HEK293 (cell line): ENCODE results near the gene CHGA.

Experiments
- CTCF ChIA-PET: fragments of 350-600 bp; formaldehyde crosslinking; extraction: SDS; loops from one replicate; lab custom pipeline; 2021; ENCODE audit warnings: antibody characterized with exemption; lab: Yijun Ruan, JAX
- POLR2A ChIA-PET: fragments of 300-600 bp; formaldehyde crosslinking; extraction: SDS; loops from one replicate; lab custom pipeline; 2020; ENCODE audit warnings: antibody characterized with exemption, inconsistent platforms; lab: Yijun Ruan, JAX
- H3K27ac ChIP-seq: fragments of 200-500 bp; sonication (Bioruptor generic); 2 replicates; pipeline ENCODE4 v1.5.1; 2014; ENCODE audit warnings: low read depth, low read length, control low read depth, inconsistent platforms; ENCODE audit errors: extremely low read depth
- H3K36me3 ChIP-seq, 2 experiments: fragments of 200-500 bp in 1 of 2; sonication (Bioruptor generic) in 1 of 2; 1 replicate in 1 of 2; 2 replicates in 1 of 2; pipeline ENCODE4 v1.5.1; 2014 to 2017; ENCODE audit warnings: inconsistent platforms in 2 of 2, low read length in 2 of 2; ENCODE audit not compliant: control insufficient read depth in 2 of 2, insufficient read depth in 1 of 2
- H3K4me1 ChIP-seq: fragments of 200-500 bp; sonication (Bioruptor generic); 2 replicates; pipeline ENCODE4 v1.5.1; 2014; ENCODE audit warnings: mild to moderate bottlenecking, low read length, inconsistent platforms; ENCODE audit not compliant: control insufficient read depth, insufficient read depth
- H3K4me3 ChIP-seq: 2 replicates; pipeline ENCODE4 v1.5.1; 2011; ENCODE audit warnings: low read depth, mild to moderate bottlenecking, control low read depth, low read length, moderate library complexity
- H3K9me3 ChIP-seq: fragments of 200-500 bp; sonication (Bioruptor generic); 2 replicates; pipeline ENCODE4 v1.5.1; 2014; ENCODE audit warnings: low read depth, low read length, inconsistent platforms; ENCODE audit not compliant: control insufficient read depth, insufficient read depth
- BCL11A ChIP-seq: fragments of 450-650 bp; formaldehyde crosslinking; IDR thresholded peaks from 2 replicates; pipeline ENCODE4 v1.5.1; 2016; ENCODE audit warnings: low read depth, missing biosample characterization, missing genetic modification characterization
- BCL11B ChIP-seq: fragments of 450-650 bp; formaldehyde crosslinking; IDR thresholded peaks from 2 replicates; pipeline ENCODE4 v1.5.1; 2016; ENCODE audit warnings: low read depth, missing biosample characterization, missing genetic modification characterization
- ELK4 ChIP-seq: IDR thresholded peaks from 2 replicates; pipeline ENCODE4 v1.6.1; 2011; ENCODE audit warnings: mild to moderate bottlenecking, low read depth, low read length, borderline replicate concordance
- GFI1B ChIP-seq: fragments of 450-650 bp; formaldehyde crosslinking; IDR thresholded peaks from 2 replicates; pipeline ENCODE4 v1.5.1; 2016; ENCODE audit warnings: missing biosample characterization, missing genetic modification characterization
- HOXD13 ChIP-seq: sonication (generic); formaldehyde crosslinking; IDR thresholded peaks from 2 replicates; pipeline ENCODE4 v1.8.0; 2022; ENCODE audit warnings: missing genetic modification reagents, borderline replicate concordance
- TSHZ1 ChIP-seq: fragments of 450-650 bp; formaldehyde crosslinking; IDR thresholded peaks from 2 replicates; pipeline ENCODE4 v1.5.1; 2016; ENCODE audit warnings: missing biosample characterization, missing genetic modification characterization, borderline replicate concordance
- ZNF146 ChIP-seq: fragments of 450-650 bp; formaldehyde crosslinking; IDR thresholded peaks from 2 replicates; pipeline ENCODE4 v1.5.1; 2016; ENCODE audit warnings: missing biosample characterization, missing genetic modification characterization
- ZNF202 ChIP-seq: fragments of 450-650 bp; formaldehyde crosslinking; IDR thresholded peaks from 2 replicates; pipeline ENCODE4 v1.5.1; 2016; ENCODE audit warnings: missing biosample characterization, missing genetic modification characterization, borderline replicate concordance
- ZNF23 ChIP-seq: fragments of 450-650 bp; formaldehyde crosslinking; IDR thresholded peaks from 2 replicates; pipeline ENCODE4 v1.5.1; 2016; ENCODE audit warnings: missing biosample characterization, missing genetic modification characterization, borderline replicate concordance
- ZNF302 ChIP-seq: fragments of 450-650 bp; formaldehyde crosslinking; IDR thresholded peaks from 2 replicates; pipeline ENCODE4 v1.5.1; 2016; ENCODE audit warnings: missing biosample characterization, missing genetic modification characterization, low read depth
- ZNF416 ChIP-seq: fragments of 450-650 bp; formaldehyde crosslinking; IDR thresholded peaks from 2 replicates; pipeline ENCODE4 v1.5.1; 2016; ENCODE audit warnings: missing biosample characterization, missing genetic modification characterization
- ZNF433 ChIP-seq: fragments of 450-650 bp; formaldehyde crosslinking; IDR thresholded peaks from 2 replicates; pipeline ENCODE4 v1.5.1; 2016; ENCODE audit warnings: missing biosample characterization, missing genetic modification characterization, low read depth
- ZNF449 ChIP-seq: fragments of 450-650 bp; formaldehyde crosslinking; IDR thresholded peaks from 2 replicates; pipeline ENCODE4 v1.5.1; 2017; ENCODE audit warnings: missing biosample characterization, mild to moderate bottlenecking, missing genetic modification characterization, moderate library complexity
- ZNF48 ChIP-seq: fragments of 450-650 bp; formaldehyde crosslinking; IDR thresholded peaks from 2 replicates; pipeline ENCODE4 v1.5.1; 2016; ENCODE audit warnings: missing biosample characterization, missing genetic modification characterization
- ZNF544 ChIP-seq: fragments of 450-650 bp; formaldehyde crosslinking; IDR thresholded peaks from 2 replicates; pipeline ENCODE4 v1.5.0; 2017; ENCODE audit warnings: missing biosample characterization, missing genetic modification characterization
- ZNF549 ChIP-seq: fragments of 450-650 bp; IDR thresholded peaks from 2 replicates; pipeline ENCODE4 v1.5.1; 2018; ENCODE audit warnings: missing biosample characterization, missing genetic modification characterization, mild to moderate bottlenecking, inconsistent platforms, moderate library complexity
- ZNF571 ChIP-seq: fragments of 450-650 bp; formaldehyde crosslinking; IDR thresholded peaks from 2 replicates; pipeline ENCODE4 v1.5.0; 2017; ENCODE audit warnings: missing biosample characterization, missing genetic modification characterization
- ZNF692 ChIP-seq: fragments of 450-650 bp; formaldehyde crosslinking; IDR thresholded peaks from 2 replicates; pipeline ENCODE4 v1.5.1; 2016; ENCODE audit warnings: missing biosample characterization, missing genetic modification characterization
- ZNF747 ChIP-seq: fragments of 450-650 bp; formaldehyde crosslinking; IDR thresholded peaks from 2 replicates; pipeline ENCODE4 v1.5.1; 2016; ENCODE audit warnings: missing biosample characterization, missing genetic modification characterization
- ZNF792 ChIP-seq: fragments of 450-650 bp; formaldehyde crosslinking; IDR thresholded peaks from 2 replicates; pipeline ENCODE4 v1.5.1; 2016; ENCODE audit warnings: missing biosample characterization, missing genetic modification characterization
- ZNF830 ChIP-seq: fragments of 450-650 bp; IDR thresholded peaks from 2 replicates; pipeline ENCODE4 v1.5.0; 2018; ENCODE audit warnings: missing biosample characterization, missing genetic modification characterization, low read depth, mild to moderate bottlenecking, moderate library complexity

CHGA gene

GRCh38 chr14:92933481-92933880, 10.5 kb downstream of the CHGA start (continued):
- TF ChIP-seq ZNF692 (tag by site-specific recombination) = no peak
- TF ChIP-seq ZNF302 = no peak

- Histone ChIP-seq H3K36me3 (no peaks in the 10 kb centered on the region), H3K27ac (no peak overlapping the region), H3K4me1 (no peaks in the 10 kb centered on the region), H3K9me3 (no peaks in the 10 kb centered on the region), H3K4me3 (no peak overlapping the region)
- ChIA-PET CTCF (interaction anchor here (0.6 kb wide), 1 partner anchor 226 kb away, joined by 3 read pairs; no protein-coding TSS in a partner anchor), POLR2A (no interaction called here)
- TF ChIP-seq ZNF449 (tag by site-specific recombination) = peak; percentile 89
- no peak for TF ChIP-seq TSHZ1 (tag by site-specific recombination)
These were observed 11.5 kb downstream of the CHGA start for GRCh38 chr14:92934196-92935085.

GRCh38 chr14:92935446-92935845, 12.5 kb downstream of the CHGA start:
- CTCF ChIA-PET = no interaction called here
- H3K4me1 ChIP-seq = no peaks in the 10 kb centered on the region
- POLR2A ChIA-PET = no interaction called here
- TF ChIP-seq ZNF830 (tag by site-specific recombination) (no peak), ZNF747 (no peak), ZNF23 (no peak), GFI1B (no peak), ZNF544 (tag by site-specific recombination) (no peak), ZNF571 (tag by site-specific recombination) (no peak), ZNF433 (tag by site-specific recombination) (no peak), BCL11A (tag by site-specific recombination) (no peak), ZNF146 (tag by site-specific recombination) (no peak), ZNF792 (tag by site-specific recombination) (no peak), ZNF202 (tag by site-specific recombination) (no peak), ZNF416 (tag by site-specific recombination) (no peak), ELK4 (no peak), ZNF549 (tag by site-specific recombination) (no peak), HOXD13 (no peak), BCL11B (no peak), TSHZ1 (tag by site-specific recombination) (no peak), ZNF48 (tag by site-specific recombination) (no peak)

More at GRCh38 chr14:92935446-92935845, 12.5 kb downstream of the CHGA start:
- H3K4me3 ChIP-seq = no peak overlapping the region
- H3K9me3 ChIP-seq = no peaks in the 10 kb centered on the region
- H3K36me3 ChIP-seq = no peaks in the 10 kb centered on the region
- H3K27ac ChIP-seq = no peak overlapping the region
